GM18517 (cell line): Measurements from ENCODE around the gene UCMA.
"Not testable (repeated sequence)": the region's sequence is repeated elsewhere in the genome, so short reads cannot be mapped to it uniquely, and the experiment has no call there.

Experiments used
- ATAC-seq: cut with Tn5 transposase; IDR thresholded peaks from one replicate; pipeline ENCODE4 v1.9.1; 2021; ENCODE audit warnings: mild to moderate bottlenecking, moderate library complexity; ENCODE audit not compliant: unreplicated experiment

The UCMA gene

GRCh38 chr10:13234736-13235135 lies 562 bp upstream of the UCMA start:
- ATAC-seq = not testable (repeated sequence)

- no peak for ATAC-seq
Observed at GRCh38 chr10:13233358-13233757, 816 bp downstream of the UCMA start.

DNA sequence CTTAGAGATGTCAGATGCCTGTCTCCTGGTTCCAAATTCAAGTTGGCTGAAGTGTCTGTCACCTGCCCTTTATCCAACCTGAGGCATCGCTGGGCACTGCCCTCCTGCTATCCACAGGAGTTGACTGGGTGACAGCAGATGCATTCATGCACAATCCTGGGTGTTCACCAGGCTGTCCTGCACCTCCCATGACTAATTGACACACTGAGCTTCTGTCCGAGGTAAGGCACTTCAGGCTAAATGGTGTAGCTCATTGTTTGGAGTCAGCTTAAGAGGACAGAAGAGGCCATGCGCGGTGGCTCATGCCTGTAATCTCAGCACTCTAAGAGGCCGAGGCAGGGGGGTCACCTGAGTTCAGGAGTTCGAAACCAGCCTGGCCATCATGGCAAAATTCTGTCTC lies 2.4 kb downstream of the UCMA start:
- ATAC-seq = no peak

- no peak for ATAC-seq
Observed at GRCh38 chr10:13231190-13231589, 3.0 kb downstream of the UCMA start.

- no peak for ATAC-seq
Observed at GRCh38 chr10:13227031-13227430, 7.1 kb downstream of the UCMA start.

DNA sequence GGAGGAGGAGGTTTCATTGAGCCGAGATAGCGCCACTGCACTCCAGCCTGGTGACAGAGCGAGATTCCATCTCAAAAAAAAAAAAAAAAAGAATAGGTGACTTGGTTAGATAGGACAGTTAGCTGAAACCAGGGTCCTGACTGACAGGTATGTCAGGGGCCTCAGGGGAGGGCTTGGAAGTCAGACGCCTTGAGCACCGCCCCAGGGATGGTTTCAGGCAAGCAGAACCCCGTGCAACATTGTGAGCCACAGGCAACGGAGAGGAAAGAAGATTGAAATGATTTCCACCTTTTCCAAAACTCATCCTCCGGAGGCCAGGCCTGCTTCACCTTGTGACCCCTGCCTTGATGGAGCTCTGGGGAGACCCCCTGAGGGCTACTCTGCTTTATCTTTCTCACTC lies 8.6 kb downstream of the UCMA start:
- ATAC-seq = no peak

DNA sequence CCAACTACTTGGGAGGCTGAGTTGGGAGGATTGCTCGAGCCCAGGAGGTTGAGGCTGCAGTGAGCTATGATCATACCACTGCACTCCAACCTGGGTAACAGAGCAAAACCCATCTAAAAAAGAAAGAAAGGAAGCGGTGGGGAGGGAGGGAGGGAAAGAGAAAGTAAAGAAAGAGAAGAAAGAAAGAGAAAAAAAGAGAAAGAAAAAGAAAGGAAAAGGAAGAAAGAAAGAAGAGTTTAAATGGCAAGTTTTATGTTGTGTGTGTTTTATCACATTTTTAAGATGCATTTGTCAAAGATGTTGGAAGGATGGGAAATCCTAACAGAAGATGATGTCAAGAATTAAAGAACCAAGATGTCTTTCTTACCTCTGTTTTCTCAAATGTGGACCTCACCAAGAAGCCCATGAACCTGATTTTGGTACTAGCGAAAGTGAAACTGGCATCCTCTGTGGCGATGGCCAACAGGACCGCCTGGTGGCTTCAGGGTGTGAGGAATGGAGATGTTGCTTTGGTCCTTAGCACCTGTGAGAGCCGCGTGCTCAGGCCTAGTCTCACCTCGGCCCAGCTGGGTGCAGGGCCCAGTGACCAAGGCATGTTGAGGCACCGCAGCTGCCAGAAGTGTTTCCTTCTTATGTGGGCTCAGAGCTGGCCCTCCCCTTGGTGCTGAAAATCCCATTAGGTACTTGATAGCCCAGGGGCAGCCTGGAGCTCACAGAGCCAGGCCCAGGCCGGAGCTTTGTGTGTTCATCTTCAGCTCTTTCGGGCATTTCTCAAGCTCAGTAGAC lies 9.8 kb downstream of the UCMA start:
- no peak for ATAC-seq

DNA sequence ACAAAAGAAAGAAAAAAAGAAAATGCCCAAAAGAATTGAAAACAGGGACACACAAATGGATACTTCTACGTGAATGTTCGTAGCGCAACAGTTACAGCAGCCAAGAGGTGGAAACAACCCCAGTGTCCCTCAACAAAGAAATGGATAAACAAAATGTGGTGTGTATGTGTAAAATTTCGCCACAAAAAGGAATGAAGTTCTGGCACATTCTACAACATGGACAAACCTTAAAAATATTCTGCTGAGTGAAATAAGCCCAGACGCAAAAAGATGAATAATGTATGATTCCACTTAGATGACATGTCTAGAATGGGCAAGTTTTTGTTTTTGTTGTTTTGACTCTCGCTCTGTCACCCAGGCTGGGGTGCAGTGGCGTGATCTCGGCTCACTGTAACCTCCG lies 10.9 kb downstream of the UCMA start:
- ATAC-seq = no peak

GRCh38 chr10:13222566-13222965 lies 11.6 kb downstream of the UCMA start:
- ATAC-seq = no peak

DNA sequence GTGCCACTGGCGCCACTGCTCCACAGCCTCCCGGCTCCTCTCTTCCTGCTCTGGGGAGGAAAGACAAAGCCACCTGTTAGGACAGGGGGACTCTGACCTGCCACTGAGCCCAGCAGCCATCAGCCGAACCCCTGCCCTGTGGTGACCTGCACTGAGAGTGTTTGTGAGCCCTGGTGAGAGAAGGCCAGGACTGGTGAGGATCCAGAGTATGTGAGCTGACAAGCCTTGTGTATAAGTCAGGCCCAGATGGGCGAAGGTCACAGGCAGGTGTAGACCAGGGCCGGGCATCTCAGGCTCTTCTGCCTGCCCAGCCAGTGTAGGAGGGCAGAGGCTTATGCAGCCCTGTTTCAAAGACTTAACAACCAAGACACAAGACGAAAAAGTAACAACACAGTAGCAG lies 12.0 kb downstream of the UCMA start:
- no peak for ATAC-seq

- no peak for ATAC-seq
Observed at GRCh38 chr10:13221572-13221971, 12.6 kb downstream of the UCMA start.

- ATAC-seq = no peak
Observed at GRCh38 chr10:13219685-13220670, 14.2 kb downstream of the UCMA start.

GRCh38 chr10:13218878-13219277 lies 15.3 kb downstream of the UCMA start:
- ATAC-seq = no peak

- ATAC-seq = no peak
Observed at GRCh38 chr10:13213163-13213562, 21.0 kb downstream of the UCMA start.

GRCh38 chr10:13206546-13207443 lies 27.4 kb downstream of the UCMA start:
- ATAC-seq = no peak

GRCh38 chr10:13206091-13206490 lies 28.1 kb downstream of the UCMA start:
- ATAC-seq = no peak

DNA sequence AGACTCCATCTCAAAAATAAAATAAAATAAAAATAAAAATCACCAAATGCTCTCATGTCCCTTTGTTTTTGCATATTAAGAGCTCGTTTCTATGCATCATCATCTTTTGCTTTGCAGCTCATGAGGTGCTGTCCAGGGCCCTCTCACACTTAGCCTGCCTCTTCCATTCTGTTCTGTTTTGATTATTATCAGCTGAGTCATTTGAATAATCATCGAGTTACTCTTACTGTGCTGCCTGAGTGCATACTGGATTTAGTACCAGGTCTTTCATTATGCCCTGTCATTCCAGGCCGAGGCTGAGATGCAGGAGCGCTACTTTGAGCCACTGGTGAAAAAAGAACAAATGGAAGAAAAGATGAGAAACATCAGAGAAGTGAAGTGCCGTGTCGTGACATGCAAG lies 33.0 kb downstream of the UCMA start:
- no peak for ATAC-seq

- no peak for ATAC-seq
Observed at GRCh38 chr10:13195016-13195415, 39.2 kb downstream of the UCMA start.

GRCh38 chr10:13193637-13194036 lies 40.5 kb downstream of the UCMA start:
- ATAC-seq = no peak

DNA sequence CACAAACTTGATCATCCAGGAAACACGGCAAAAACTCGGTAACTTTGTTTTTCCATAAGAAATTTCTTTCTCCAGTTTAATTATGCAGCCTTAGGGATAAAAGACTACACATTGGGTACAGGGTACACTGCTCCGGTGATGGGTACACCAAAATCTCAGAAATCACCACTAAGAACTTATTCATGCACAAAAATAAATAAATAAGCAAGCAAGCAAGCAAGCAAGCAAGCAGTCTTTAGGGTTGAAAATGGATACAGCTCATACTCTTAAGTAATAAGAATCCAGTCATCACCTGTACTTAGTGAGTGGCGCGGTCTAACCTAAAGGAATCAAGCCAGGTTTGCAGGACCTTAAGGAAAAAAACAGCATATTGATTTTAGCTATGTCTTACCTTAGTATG lies 42.8 kb downstream of the UCMA start:
- ATAC-seq = no peak

DNA sequence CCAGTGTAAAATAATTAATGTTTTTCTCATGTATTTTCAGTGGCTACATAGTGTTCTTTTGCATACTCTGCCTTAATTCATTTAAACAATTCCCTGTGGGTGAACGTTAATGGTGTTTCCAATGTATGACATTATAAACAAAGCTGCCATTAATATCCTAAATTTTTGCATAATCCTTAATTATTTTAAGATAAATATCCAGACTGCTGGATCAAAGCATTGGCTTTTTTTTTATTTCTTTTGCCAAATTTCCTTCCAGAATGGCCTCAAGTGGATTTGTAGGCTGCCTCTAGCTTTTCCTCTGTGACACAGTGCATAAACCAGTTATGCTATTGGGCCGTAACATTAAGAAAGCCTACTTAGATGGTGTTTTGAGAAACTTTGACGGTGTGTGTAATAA lies 43.4 kb downstream of the UCMA start:
- no peak for ATAC-seq
